Stimulated activated naive CD4-positive, alpha-beta T cell treated with Interleukin-2 at 50 U/mL for 16 hours (primary cell): ENCODE results near the gene KCNIP1.

ENCODE experiments used
- DNase-seq: peaks from one replicate; lab custom pipeline; 2025; lab: John Stamatoyannopoulos, UW

The KCNIP1 gene

GRCh38 chr5:170782438-170782837, 278.6 kb downstream of the KCNIP1 start:
- no peak for DNase-seq

DNA sequence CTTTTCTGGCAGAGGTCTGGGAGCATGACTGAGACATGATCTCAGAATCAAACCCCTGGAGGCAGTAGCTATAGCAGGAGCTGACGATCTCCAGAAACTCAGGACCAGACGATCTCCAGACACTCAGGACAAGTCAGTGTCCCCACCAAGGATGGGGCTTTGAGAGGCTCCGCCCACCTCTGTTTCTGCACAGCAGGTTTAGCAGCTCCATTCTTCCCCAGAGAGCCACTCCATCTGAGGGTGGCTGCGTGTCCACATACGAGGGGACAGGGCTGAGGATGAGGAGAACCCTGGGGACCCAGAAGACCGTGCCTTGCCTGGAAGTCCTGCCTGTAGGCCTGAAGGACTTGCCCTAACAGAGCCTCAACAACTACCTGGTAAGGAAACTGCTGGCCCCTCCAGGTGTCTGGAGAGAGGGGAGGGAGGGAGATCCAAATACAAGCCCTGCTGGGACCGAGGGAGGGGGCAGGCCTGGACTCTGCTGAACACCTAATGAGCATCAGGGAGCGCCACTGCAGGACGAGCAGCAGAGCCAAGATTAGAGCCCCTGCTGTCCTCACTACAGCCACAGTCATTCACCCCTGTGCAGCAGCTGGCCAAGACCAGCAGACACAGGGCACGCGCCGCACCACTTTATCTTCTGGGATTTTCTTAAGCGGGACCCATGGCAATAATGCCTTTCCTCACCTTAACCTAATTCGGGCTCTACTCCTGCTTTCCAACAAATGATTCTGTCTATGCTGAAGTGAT, 279.9 kb downstream of the KCNIP1 start, which contains the start of gene GABRP:
Gene GABRP, plus strand, starts transcription at position 228 of the 750 bp plus-strand sequence. CDS start 4,891 bp downstream, outside the sequence.
- no peak for DNase-seq

GRCh38 chr5:170785416-170785815, 281.6 kb downstream of the KCNIP1 start:
- no peak for DNase-seq
